H1 (cell line): ENCODE results near the gene MMP3. TPM values are rescaled to one million over a fixed set of nuclear protein-coding genes. Genes with fewer than 3 reads are reported as not detected.

Experiments
- USF2 ChIP-seq: IDR thresholded peaks from 2 replicates; pipeline ENCODE4 v1.6.1; 2011; ENCODE audit warnings: low read length, improper control_type of control experiment
- polyA plus RNA-seq, 7 experiments: library from polyadenylated mRNA; depleted of rRNA in 3 of 7; stranded (reverse) in 5 of 7; unstranded in 2 of 7; fragments of >200 nt in 5 of 7; fragments of 200-250 nt in 2 of 7; gene quantifications; 1 replicate in 5 of 7; 2 replicates in 1 of 7; 4 replicates in 1 of 7; pipeline versions ENCODE4 v1.2.1 to v1.2.3, GENCODE V29; 2011 to 2013; ENCODE audit warnings: missing spikeins in 2 of 7, mixed read lengths in 2 of 7
- total RNA-seq: library from RNA; stranded (reverse); fragmentation: NEBNext Ultra II Directional; extraction: Animal tissue kit (Norgen Biotek cat#: 25700); gene quantifications from 2 replicates; pipeline ENCODE4 v1.2.1, GENCODE V29; 2021

MMP3 gene
- total and polyA plus RNA-seq, 2 of the 8 experiments (the other 6 are each of a cell fraction or from before 2014, with no cell fraction given), result not detected

- TF ChIP-seq USF2, result no peak
- TF ChIP-seq, all 59 proteins: peak for 4
Measured at GRCh38 chr11:102831489-102832440, 11.6 kb downstream of the MMP3 start (continued).
